HepG2 (cell line): ENCODE results near the gene SLC27A1. TPM values are rescaled to one million over a fixed set of nuclear protein-coding genes. Genes with fewer than 3 reads are reported as not detected.

Experiments used
- ATAC-seq: fragments of 200-7000 bp; cut with Tn5 transposase; 3 replicates; pipeline ENCODE4 v1.9.1; 2020; ENCODE audit warnings: mild to moderate bottlenecking, moderate library complexity
- Bru-seq: library from RNA; stranded (reverse); fragments of 400-500 nt; gene quantifications from one replicate; lab custom pipeline; 2021; lab: Mats Ljungman, UMichigan
- BruChase-seq, 2 experiments: library from RNA; stranded (reverse); fragments of 400-500 nt; gene quantifications; one replicate each; lab custom pipeline; 2021; lab: Mats Ljungman, UMichigan
- BruUV-seq: library from RNA; stranded (reverse); fragments of 400-500 nt; replicated peaks from 2 replicates; lab custom pipeline; 2021; lab: Mats Ljungman, UMichigan
- CTCF ChIA-PET: fragments of 300-600 bp; formaldehyde crosslinking; extraction: SDS; loops from one replicate; lab custom pipeline; 2021; ENCODE audit warnings: low total read pairs, inconsistent platforms, low intra/inter-chr PET ratio; lab: Yijun Ruan, JAX
- POLR2A ChIA-PET: fragments of 350-600 bp; sonication (Branson Sonifier 250); formaldehyde crosslinking; loops from one replicate; lab custom pipeline; 2020; ENCODE audit warnings: antibody characterized with exemption, inconsistent platforms; lab: Yijun Ruan, JAX
- DNase-seq: peaks from one replicate; pipeline ENCODE4 v3.0.0-alpha.2; 2015; ENCODE audit warnings: low spot score
- FAIRE-seq: peaks from 3 replicates; lab custom pipeline; 2011; peaks lifted over from hg19 to GRCh38; lab: Jason Lieb, UNC
- H2AFZ ChIP-seq: one replicate; pipeline ENCODE4 v1.6.1; 2011; ENCODE audit warnings: low read length, inconsistent platforms
- H3K27ac ChIP-seq: fragments of 300-600 bp; 3 replicates; pipeline ENCODE4 v1.8.0; 2011; ENCODE audit warnings: mixed run types, mild to moderate bottlenecking, mixed read lengths, low read length, inconsistent platforms; ENCODE audit not compliant: insufficient read depth; ENCODE audit errors: extremely low read length
- H3K27me3 ChIP-seq, 2 experiments: fragments of 200-600 bp in 1 of 2; 2 replicates in 1 of 2; 3 replicates in 1 of 2; pipeline versions ENCODE4 v1.6.0 to v1.8.0; 2011; ENCODE audit warnings: low read length in 2 of 2, mild to moderate bottlenecking in 2 of 2, moderate library complexity in 2 of 2, inconsistent platforms in 1 of 2; ENCODE audit not compliant: insufficient read depth in 2 of 2, control insufficient read depth in 1 of 2
- H3K36me3 ChIP-seq, 2 experiments: fragments of 200-600 bp in 1 of 2; replicated peaks in 1 of 2; 2 replicates in 1 of 2; 3 replicates in 1 of 2; pipeline versions ENCODE4 v1.5.1 to v1.8.0; 2011; ENCODE audit warnings: low read length in 2 of 2, inconsistent platforms in 1 of 2; ENCODE audit not compliant: insufficient read depth in 2 of 2, control insufficient read depth in 1 of 2
- H3K4me1 ChIP-seq: 2 replicates; pipeline ENCODE4 v1.5.1; 2012; ENCODE audit warnings: low read length, inconsistent platforms; ENCODE audit not compliant: insufficient read depth
- H3K4me2 ChIP-seq: 2 replicates; pipeline ENCODE4 v1.6.0; 2011; ENCODE audit warnings: low read depth, low read length, inconsistent platforms
- H3K4me3 ChIP-seq, 3 experiments: fragments of 200-600 bp in 1 of 3; sonication (generic), shearing (Covaris generic) in 1 of 3; replicated peaks in 1 of 3; 2 replicates each; pipeline ENCODE4 v1.5.1; 2011 to 2016; ENCODE audit warnings: low read length in 3 of 3, inconsistent platforms in 2 of 3, low read depth in 2 of 3, mild to moderate bottlenecking in 2 of 3, control low read depth in 1 of 3, mixed read lengths in 1 of 3; ENCODE audit not compliant: insufficient read depth in 1 of 3
- H3K79me2 ChIP-seq: one replicate; pipeline ENCODE4 v1.6.1; 2011; ENCODE audit warnings: low read length, inconsistent platforms; ENCODE audit not compliant: insufficient read depth
- H3K9ac ChIP-seq: 2 replicates; pipeline ENCODE4 v1.6.0; 2011; ENCODE audit warnings: mild to moderate bottlenecking, low read depth, low read length, inconsistent platforms; ENCODE audit not compliant: insufficient read depth
- H3K9me3 ChIP-seq: 2 replicates; pipeline ENCODE4 v1.5.1; 2012; ENCODE audit warnings: mild to moderate bottlenecking, low read length
- H4K20me1 ChIP-seq: 2 replicates; pipeline ENCODE4 v1.6.0; 2011; ENCODE audit warnings: inconsistent platforms, mild to moderate bottlenecking, low read length, moderate library complexity; ENCODE audit not compliant: insufficient read depth
- ARID4A ChIP-seq: sonication (generic); formaldehyde crosslinking; IDR thresholded peaks from 2 replicates; pipeline ENCODE4 v1.5.0; 2020; ENCODE audit warnings: mild to moderate bottlenecking, missing genetic modification reagents, borderline replicate concordance
- GABPB1 ChIP-seq: IDR thresholded peaks from 2 replicates; pipeline ENCODE4 v1.6.1; 2016; ENCODE audit warnings: mild to moderate bottlenecking, missing genetic modification reagents, moderate library complexity, missing compliant biosample characterization
- KLF15 ChIP-seq: sonication (generic); formaldehyde crosslinking; IDR thresholded peaks from 2 replicates; pipeline ENCODE4 v1.8.1; 2023; ENCODE audit warnings: borderline replicate concordance, mild to moderate bottlenecking, inconsistent platforms, missing genetic modification reagents, mixed read lengths
- NFYB ChIP-seq: sonication (generic); formaldehyde crosslinking; IDR thresholded peaks from 2 replicates; pipeline ENCODE4 v1.4.0; 2020; ENCODE audit warnings: missing genetic modification reagents
- SALL2 ChIP-seq: sonication (generic); formaldehyde crosslinking; IDR thresholded peaks from 2 replicates; pipeline ENCODE4 v1.8.1; 2023; ENCODE audit warnings: mild to moderate bottlenecking, missing genetic modification reagents, inconsistent platforms
- SUZ12 ChIP-seq: fragments of 150-350 bp; IDR thresholded peaks from 2 replicates; pipeline ENCODE4 v1.6.1; 2014; ENCODE audit warnings: low read depth, low read length
- TEAD3 ChIP-seq: optimal IDR thresholded peaks from 2 replicates; pipeline ENCODE3; 2016; ENCODE audit warnings: borderline replicate concordance
- ZBTB7A ChIP-seq: sonication (generic); formaldehyde crosslinking; IDR thresholded peaks from 2 replicates; pipeline ENCODE4 v1.8.0; 2022; ENCODE audit warnings: mild to moderate bottlenecking, missing genetic modification reagents
- WGBS: methylation state at CpG from one replicate; pipeline ENCODE4 v1.1.6; 2017; ENCODE audit warnings: low lambda C conversion rate; 5-methylcytosine and 5-hydroxymethylcytosine counted together
- in situ Hi-C: cut with HindIII; loops from 2 replicates; pipeline ENCODE4 v1.10.0; 2017; ENCODE audit warnings: low pct_unique_long_range_greater_than_20kb; ENCODE audit not compliant: extremely low pct_ligation_motif_present
- intact Hi-C: fragments of 100-400 bp; cut with micrococcal nuclease; formaldehyde crosslinking; loops from one replicate; pipeline ENCODE4 v1.10.0; 2022; ENCODE audit not compliant: unreplicated experiment
- long read RNA-seq, 2 experiments: library from RNA in 1 of 2; library from polyadenylated mRNA in 1 of 2; stranded (forward) in 1 of 2; unstranded in 1 of 2; transcript quantifications; one replicate each; pipeline ENCODE4 v2.0.0, GENCODE V29; 2019 to 2022
- polyA minus RNA-seq, 3 experiments: library from RNA; depleted of rRNA, polyadenylated mRNA; stranded (reverse); fragments of >200 nt; gene quantifications; 2 replicates each; pipeline ENCODE4 v1.2.3, GENCODE V29; 2011; ENCODE audit warnings: low replicate concordance in 1 of 3
- polyA plus RNA-seq, 8 experiments: library from polyadenylated mRNA; depleted of rRNA in 3 of 8; stranded (reverse) in 7 of 8; unstranded in 1 of 8; fragments of >200 nt; fragmentation: Illumina TruSeq in 4 of 8; extraction: Trizol in 4 of 8; gene quantifications; 2 replicates each; pipeline versions ENCODE4 v1.2.1 to v1.2.3, GENCODE V29; 2011 to 2016; ENCODE audit warnings: low read depth in 4 of 8, missing spikeins in 1 of 8, mixed read lengths in 1 of 8; ENCODE audit not compliant: insufficient read depth in 1 of 8
- total RNA-seq, 5 experiments: library from RNA; depleted of rRNA; stranded (reverse); fragments of >200 nt; fragmentation: Illumina TruSeq; extraction: Trizol; gene quantifications; 2 replicates each; pipeline ENCODE4 v1.2.3, GENCODE V29; 2016; ENCODE audit warnings: low read depth in 1 of 5
- TF ChIP-seq, protein P1 (sequence below): sonication (generic); formaldehyde crosslinking; IDR thresholded peaks from 2 replicates; pipeline ENCODE4 v1.5.0; 2020; ENCODE audit warnings: mild to moderate bottlenecking, missing genetic modification reagents, borderline replicate concordance

SLC27A1 gene
- total RNA-seq (2016; rRNA removed; fragmentation: Illumina TruSeq; extraction: Trizol) (1.7 and 4.1 TPM in 2 replicates), polyA plus RNA-seq (2011; rRNA removed) (8.7 and 8.8 TPM in 2 replicates), polyA minus RNA-seq (2011; rRNA and poly(A)+ RNA removed; ENCODE audit: low replicate concordance) (1.1 and 18.4 TPM in 2 replicates), Bru-seq, nascent RNA (percentile 50 among the genes with signal in this experiment), BruChase-seq, experiment 1, labeled RNA remaining after a 6-hour chase (percentile 51 among the genes with signal in this experiment), BruChase-seq, experiment 2, labeled RNA remaining after a 2-hour chase (percentile 57 among the genes with signal in this experiment)
- 0.71 and 0.79 TPM in 2 replicates for total RNA-seq (2016; cell fraction: cytosol; rRNA removed; fragmentation: Illumina TruSeq; extraction: Trizol; ENCODE audit: low read depth)
- total RNA-seq (2016; cell fraction: insoluble cytoplasmic fraction; rRNA removed; fragmentation: Illumina TruSeq; extraction: Trizol): 1.7 and 4.7 TPM in 2 replicates
- 1.8 and 2.2 TPM in 2 replicates for total RNA-seq (2016; cell fraction: membrane; rRNA removed; fragmentation: Illumina TruSeq; extraction: Trizol)
- 4.2 and 7.1 TPM in 2 replicates for total RNA-seq (2016; cell fraction: nucleus; rRNA removed; fragmentation: Illumina TruSeq; extraction: Trizol)
- 5.6 and 8.5 TPM in 2 replicates for polyA plus RNA-seq (2011; cell fraction: cytosol; rRNA removed)
- polyA plus RNA-seq (2011; cell fraction: nucleus; rRNA removed): 30.2 and 36.7 TPM in 2 replicates
- polyA plus RNA-seq (2012): 4.1 and 6.3 TPM in 2 replicates
- 0.52 and 0.53 TPM in 2 replicates for polyA plus RNA-seq (2016; cell fraction: cytosol; fragmentation: Illumina TruSeq; extraction: Trizol; ENCODE audit: low read depth)
- polyA plus RNA-seq (2016; cell fraction: insoluble cytoplasmic fraction; fragmentation: Illumina TruSeq; extraction: Trizol; ENCODE audit: low read depth): 1.3 and 1.7 TPM in 2 replicates
- 0.94 and 1.2 TPM in 2 replicates for polyA plus RNA-seq (2016; cell fraction: membrane; fragmentation: Illumina TruSeq; extraction: Trizol; ENCODE audit: low read depth)
- 9.9 and 10.8 TPM in 2 replicates for polyA plus RNA-seq (2016; cell fraction: nucleus; fragmentation: Illumina TruSeq; extraction: Trizol; ENCODE audit: insufficient read depth, low read depth)
- 7.5 and 11.5 TPM in 2 replicates for polyA minus RNA-seq (2011; cell fraction: cytosol; rRNA and poly(A)+ RNA removed)
- polyA minus RNA-seq (2011; cell fraction: nucleus; rRNA and poly(A)+ RNA removed): 5.5 and 9.3 TPM in 2 replicates
- long read RNA-seq, experiment 1, partial matches to known transcripts: 2 of 5 reads
- long read RNA-seq, experiment 1, other reads (novel, unspliced or antisense): 1 of 5 reads
- long read RNA-seq, experiment 2, transcript SLC27A1-201 (12 exons, 3,594 nt): major isoform, 5 of 14 reads
- long read RNA-seq, experiment 2, partial matches to known transcripts: 1 of 14 reads
- long read RNA-seq, experiment 2, other reads (novel, unspliced or antisense): 8 of 14 reads

DNA sequence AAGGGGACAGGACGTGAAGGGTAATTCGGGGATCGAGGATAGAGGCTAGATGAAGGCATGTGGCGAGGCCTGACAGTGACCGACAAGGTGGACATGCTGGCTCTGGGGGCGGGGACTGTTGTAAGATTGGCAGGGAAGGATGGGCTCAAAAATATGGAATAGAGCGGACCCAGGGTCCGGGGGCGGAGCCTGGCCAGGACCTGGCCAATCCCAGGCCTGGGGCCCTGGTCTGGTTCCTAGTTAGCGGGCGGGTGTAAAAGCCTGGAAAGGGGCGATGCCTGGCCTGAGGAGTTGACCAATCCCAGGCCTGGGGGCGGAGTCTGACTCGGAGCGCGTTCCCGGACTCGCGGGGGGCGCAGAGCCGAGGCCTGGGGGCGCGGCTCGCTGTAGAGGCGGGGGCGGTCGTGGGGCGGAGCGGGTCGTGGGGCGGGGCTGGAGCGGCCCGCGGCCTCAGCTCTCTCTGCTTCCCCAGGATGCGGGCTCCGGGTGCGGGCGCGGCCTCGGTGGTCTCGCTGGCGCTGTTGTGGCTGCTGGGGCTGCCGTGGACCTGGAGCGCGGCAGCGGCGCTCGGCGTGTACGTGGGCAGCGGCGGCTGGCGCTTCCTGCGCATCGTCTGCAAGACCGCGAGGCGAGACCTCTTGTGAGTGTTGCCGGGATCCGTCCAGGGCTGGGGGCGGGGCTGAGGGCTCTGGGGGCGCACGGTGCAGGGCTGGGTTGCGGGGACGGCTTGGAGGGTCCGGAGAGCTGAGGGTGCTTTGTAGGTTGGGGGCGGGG lies at the start of gene SLC27A1:
Gene SLC27A1, plus strand, starts transcription at position 457 of the 774 bp plus-strand sequence. Its CDS starts 17 bp downstream, at position 474.
- ChIA-PET POLR2A (interaction anchor here (0.6 to 2.0 kb wide), 4 partner anchors 28 to 136 kb away, joined by 3 to 5 read pairs (median 3); partner anchors contain the start of genes BST2 and PGLS), CTCF (no interaction called here)
- Histone ChIP-seq H3K4me2 (peak within 1 kb of the TSS; percentile 98), H3K4me3 (peak within 1 kb of the TSS; percentile 76 to 97 (median 85)), H4K20me1 (no peaks in the 10 kb centered on the region), H3K9me3 (no peaks in the 10 kb centered on the region), H3K9ac (peak within 1 kb of the TSS; percentile 69), H3K36me3 (peaks cover 0 to 2% of the 10 kb centered on the region in 2 experiments; a peak in 1 of 5 replicates), H3K27ac (peak within 1 kb of the TSS; percentile 69), H2AFZ (peak within 1 kb of the TSS; percentile 87), H3K79me2 (peaks cover 8% of the 10 kb centered on the region), H3K27me3 (peaks cover 0 to 10% of the 10 kb centered on the region in 2 experiments; a peak in 2 of 5 replicates), H3K4me1 (peaks cover 62% of the 10 kb centered on the region)
- FAIRE-seq (peak; percentile 81), DNase-seq (peak; percentile 98), ATAC-seq (peak; percentile 93)
- in situ Hi-C loops: no loop called here
- BruUV-seq: no TSS peak
- WGBS: 0% methylated on average over 16 of the region's 67 CpGs
- intact Hi-C loops: no loop called here
- TF ChIP-seq NFYB (CRISPR knock-in tag) (peak; percentile 85), KLF15 (CRISPR knock-in tag) (no peak), SALL2 (peak; percentile 8; the same call in 1 of the 2 replicates), ZBTB7A (CRISPR knock-in tag) (no peak), TEAD3 (CRISPR knock-in tag) (peak; percentile 9), GABPB1 (peak; percentile 49), SUZ12 (no peak), ARID4A (peak; percentile 75; the same call in 1 of the 2 replicates)
- TF ChIP-seq, protein P1, sequence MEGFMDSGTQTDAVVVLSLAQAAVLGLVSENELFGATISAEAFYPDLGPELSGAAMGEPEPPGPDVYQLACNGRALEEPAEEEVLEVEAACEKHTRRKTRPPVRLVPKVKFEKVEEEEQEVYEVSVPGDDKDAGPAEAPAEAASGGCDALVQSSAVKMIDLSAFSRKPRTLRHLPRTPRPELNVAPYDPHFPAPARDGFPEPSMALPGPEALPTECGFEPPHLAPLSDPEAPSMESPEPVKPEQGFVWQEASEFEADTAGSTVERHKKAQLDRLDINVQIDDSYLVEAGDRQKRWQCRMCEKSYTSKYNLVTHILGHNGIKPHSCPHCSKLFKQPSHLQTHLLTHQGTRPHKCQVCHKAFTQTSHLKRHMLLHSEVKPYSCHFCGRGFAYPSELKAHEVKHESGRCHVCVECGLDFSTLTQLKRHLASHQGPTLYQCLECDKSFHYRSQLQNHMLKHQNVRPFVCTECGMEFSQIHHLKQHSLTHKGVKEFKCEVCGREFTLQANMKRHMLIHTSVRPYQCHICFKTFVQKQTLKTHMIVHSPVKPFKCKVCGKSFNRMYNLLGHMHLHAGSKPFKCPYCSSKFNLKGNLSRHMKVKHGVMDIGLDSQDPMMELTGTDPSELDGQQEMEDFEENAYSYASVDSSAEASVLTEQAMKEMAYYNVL: 0 out of 2 replicates have a peak, but pooled peaks have one; percentile 28
